ENCODE data around the gene CHD6.
A peak's percentile ranks its signal among the peaks of the same experiment; 100 is the strongest.

Gene CHD6

GRCh38 chr20:41617902-41618806, at the start of gene CHD6:
Gene CHD6 (minus strand): TSS chr20:41618377. CDS start chr20:41551337, 67,040 bp downstream.
- peak; percentile 98 for DNase-seq (ENCODE audit: low spot score)
- in situ Hi-C loops (cut with MboI; ENCODE audit: low sequenced_read_pairs, unreplicated experiment), result no loop called here
- no peak for TF ChIP-seq CTCF (IDR thresholded peaks at IDR 0.05; ENCODE audit: borderline replicate concordance, control extremely low read depth, extremely low read depth, insufficient read depth, missing control alignments)

GRCh38 chr20:41664584-41664983, 46.4 kb upstream of the CHD6 start:
- in situ Hi-C loops (cut with MboI; ENCODE audit: low sequenced_read_pairs, unreplicated experiment), result no loop called here
- TF ChIP-seq CTCF (IDR thresholded peaks at IDR 0.05; ENCODE audit: borderline replicate concordance, control extremely low read depth, extremely low read depth, insufficient read depth, missing control alignments), result no peak
- DNase-seq (ENCODE audit: low spot score), result peak; percentile 34

GRCh38 chr20:41657655-41658054, 39.5 kb upstream of the CHD6 start:
- no peak for DNase-seq (ENCODE audit: low spot score)
- no peak for TF ChIP-seq CTCF (IDR thresholded peaks at IDR 0.05; ENCODE audit: borderline replicate concordance, control extremely low read depth, extremely low read depth, insufficient read depth, missing control alignments)
- in situ Hi-C loops (cut with MboI; ENCODE audit: low sequenced_read_pairs, unreplicated experiment), result no loop called here

GRCh38 chr20:41655962-41656618, 37.9 kb upstream of the CHD6 start:
- DNase-seq (ENCODE audit: low spot score), result no peak
- TF ChIP-seq CTCF (IDR thresholded peaks at IDR 0.05; ENCODE audit: borderline replicate concordance, control extremely low read depth, extremely low read depth, insufficient read depth, missing control alignments), result no peak
- in situ Hi-C loops (cut with MboI; ENCODE audit: low sequenced_read_pairs, unreplicated experiment), result no loop called here

DNA sequence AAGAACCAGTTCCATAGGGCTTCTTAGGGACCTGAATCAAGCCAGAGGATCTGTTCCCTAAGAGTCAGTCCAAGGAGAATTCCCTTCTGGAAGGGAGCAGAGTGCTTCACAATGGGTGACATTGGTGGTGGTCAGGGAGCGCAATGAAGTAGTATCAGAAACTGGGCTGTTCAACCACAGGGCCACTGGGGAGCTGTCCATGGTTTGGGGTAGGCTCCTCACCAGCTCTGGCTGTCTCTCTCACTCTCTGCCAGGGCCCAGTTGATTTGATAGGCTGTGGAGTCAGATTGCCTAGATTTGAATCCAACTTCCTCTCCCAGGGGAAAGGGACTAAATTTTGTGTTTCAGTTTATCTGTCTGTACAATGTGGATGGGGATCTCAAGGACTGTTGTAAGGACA, 36.7 kb upstream of the CHD6 start:
- DNase-seq (ENCODE audit: low spot score), result no peak
- TF ChIP-seq CTCF (IDR thresholded peaks at IDR 0.05; ENCODE audit: borderline replicate concordance, control extremely low read depth, extremely low read depth, insufficient read depth, missing control alignments), result no peak
- in situ Hi-C loops (cut with MboI; ENCODE audit: low sequenced_read_pairs, unreplicated experiment), result no loop called here

DNA sequence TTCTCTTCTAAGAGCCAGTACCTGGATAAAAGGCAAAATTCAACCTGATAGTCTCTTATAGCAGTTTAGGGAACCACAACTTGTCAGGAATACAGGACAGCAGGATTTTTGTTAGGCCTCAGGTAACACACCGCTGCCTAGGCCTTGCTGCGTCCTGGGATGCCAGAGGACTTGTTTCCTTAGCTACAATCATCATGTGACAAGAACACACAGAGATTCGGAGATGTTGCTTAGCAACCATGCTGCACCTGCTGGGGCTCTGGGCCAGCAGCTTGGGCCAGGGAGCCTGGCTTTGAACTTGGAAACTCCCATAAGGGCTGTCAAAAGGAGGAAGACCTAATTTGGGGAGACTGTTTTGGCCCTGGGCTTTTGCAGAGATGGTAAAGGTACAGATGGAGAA, 36.1 kb upstream of the CHD6 start:
- in situ Hi-C loops (cut with MboI; ENCODE audit: low sequenced_read_pairs, unreplicated experiment), result no loop called here
- no peak for DNase-seq (ENCODE audit: low spot score)
- no peak for TF ChIP-seq CTCF (IDR thresholded peaks at IDR 0.05; ENCODE audit: borderline replicate concordance, control extremely low read depth, extremely low read depth, insufficient read depth, missing control alignments)

Data from GM13976 (cell line).